Panc1 (cell line): ENCODE results near the gene TNPO2.
"Not testable (repeated sequence)": the region's sequence is repeated elsewhere in the genome, so short reads cannot be mapped to it uniquely, and the experiment has no call there.

Source experiments
- CTCF ChIP-seq: fragments of 450-650 bp; IDR thresholded peaks from 2 replicates; pipeline ENCODE4 v1.5.1; 2017; ENCODE audit warnings: mild to moderate bottlenecking
- POLR2AphosphoS5 ChIP-seq: IDR thresholded peaks from 2 replicates; pipeline ENCODE4 v1.6.1; 2012; ENCODE audit warnings: mild to moderate bottlenecking, low read depth, low read length, moderate library complexity
- REST ChIP-seq, 2 experiments: IDR thresholded peaks; 2 replicates each; pipeline ENCODE4 v1.6.1; 2011 to 2012; ENCODE audit warnings: low read depth in 2 of 2, control low read depth in 1 of 2, low read length in 1 of 2, mild to moderate bottlenecking in 1 of 2, moderate library complexity in 1 of 2; ENCODE audit not compliant: insufficient read depth in 1 of 2
- TCF7L2 ChIP-seq: IDR thresholded peaks from 2 replicates; pipeline ENCODE4 v1.6.1; 2011; ENCODE audit warnings: mild to moderate bottlenecking, low read depth, low read length, inconsistent platforms

GRCh38 chr19:12713304-12713703, 10.4 kb downstream of the TNPO2 start:
- not testable (repeated sequence) for TF ChIP-seq CTCF; POLR2AphosphoS5; REST (IDR thresholded peaks at IDR 0.05; ENCODE audit: insufficient read depth in 1 of 2, low read depth in 2 of 2, low read length in 1 of 2); TCF7L2
